Fibroblast of mammary gland (primary cell): ENCODE measurements around the gene ZBTB7C.

ENCODE experiments used
- DNase-seq: peaks from one replicate; pipeline ENCODE4 v3.0.0-alpha.2; 2010; ENCODE audit warnings: low read depth
- H3K4me3 ChIP-seq: 2 replicates; pipeline ENCODE4 v1.5.1; 2011; ENCODE audit warnings: low read depth, mild to moderate bottlenecking, low read length, moderate library complexity; ENCODE audit not compliant: control insufficient read depth
- CTCF ChIP-seq: conservative IDR thresholded peaks from 2 replicates; pipeline ENCODE4 v1.5.1; 2011; ENCODE audit warnings: low read depth, low read length, inconsistent platforms; ENCODE audit not compliant: control insufficient read depth, insufficient read depth

Gene ZBTB7C

DNA sequence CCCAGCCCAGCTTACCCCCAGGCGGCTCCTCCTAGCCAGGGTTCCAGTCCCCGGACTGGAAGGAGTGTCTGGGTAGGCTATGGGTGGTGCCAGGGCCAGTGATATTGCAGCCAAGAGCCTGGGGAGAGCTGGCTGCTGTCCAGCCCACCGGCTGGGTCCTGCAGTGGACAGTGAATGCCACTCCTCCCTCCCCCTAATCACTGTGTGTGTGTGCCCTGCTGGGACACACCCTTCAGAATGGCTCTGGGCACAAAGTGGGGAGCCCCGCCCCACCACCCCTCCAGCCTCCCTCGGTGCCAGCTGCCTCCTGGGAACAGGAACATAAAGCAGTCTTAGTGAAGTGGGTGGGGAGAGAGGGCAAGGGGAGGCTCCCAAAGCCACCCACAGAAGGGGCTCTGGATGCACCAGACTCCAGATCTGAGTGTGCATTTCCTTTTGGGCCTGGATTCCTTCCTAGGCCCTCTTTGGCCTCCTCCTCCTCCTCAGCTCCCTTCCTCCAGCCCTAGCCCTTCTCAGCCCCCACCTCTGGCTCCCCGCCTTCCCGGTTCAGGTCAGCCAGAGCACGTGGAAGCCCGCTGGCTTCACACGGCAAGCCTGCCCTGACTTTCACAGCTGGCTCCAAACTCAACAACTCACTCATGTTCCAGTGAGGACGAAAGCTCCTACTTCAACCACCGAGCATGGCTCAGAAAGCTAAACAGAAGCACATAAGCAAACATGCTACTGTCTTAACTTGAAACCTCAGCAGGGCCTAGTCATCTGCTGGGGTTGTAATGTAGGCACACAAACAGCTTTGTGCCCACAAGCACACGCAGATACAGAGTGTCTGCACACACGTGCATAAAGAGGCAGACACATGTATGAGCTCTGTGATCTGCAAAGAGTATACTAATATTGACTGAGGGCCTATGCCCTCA, 269.5 kb downstream of the ZBTB7C start:
- no peak for DNase-seq
- TF ChIP-seq CTCF = no peak
- no peak overlapping the region for H3K4me3 ChIP-seq

DNA sequence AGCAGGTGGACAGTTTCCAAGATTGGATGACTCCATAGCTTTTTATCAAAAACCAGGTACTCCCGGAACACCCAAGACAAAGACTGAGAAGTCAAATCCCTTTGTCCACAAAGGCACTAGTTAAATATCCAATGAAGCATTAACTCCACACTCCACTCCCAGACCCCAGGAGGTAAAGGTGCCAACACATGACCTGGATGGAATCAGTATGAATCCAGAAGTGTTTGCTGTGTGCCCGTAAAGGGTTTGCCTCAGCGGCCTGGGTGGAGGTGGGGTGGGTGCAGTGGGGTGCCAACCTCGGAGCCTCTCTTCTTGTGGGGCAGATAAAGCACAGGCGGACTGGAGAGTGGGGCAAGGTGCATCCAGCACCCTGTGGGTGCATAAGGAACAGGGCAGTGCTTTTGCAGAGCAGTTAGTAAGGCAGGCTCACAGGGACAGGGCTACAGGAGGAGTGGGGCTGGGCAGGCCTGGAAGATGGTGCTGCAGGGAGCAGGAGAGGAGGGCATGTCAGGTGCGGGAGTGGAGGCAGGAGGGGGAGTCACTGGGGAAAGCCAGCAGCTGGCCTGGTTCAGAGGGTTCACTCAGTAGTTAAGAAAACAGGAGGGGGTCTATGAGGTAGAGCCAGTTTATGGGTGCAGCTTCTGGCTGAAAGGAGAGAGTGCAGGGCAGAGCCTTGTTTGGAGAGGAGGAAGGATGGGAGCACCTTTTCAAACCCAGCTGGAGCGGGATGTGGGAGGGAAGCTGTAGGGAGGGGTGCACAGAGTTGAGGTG, 270.3 kb downstream of the ZBTB7C start:
- no peak for DNase-seq
- TF ChIP-seq CTCF = no peak
- no peak overlapping the region for H3K4me3 ChIP-seq

GRCh38 chr18:48138210-48138609, 271.0 kb downstream of the ZBTB7C start:
- H3K4me3 ChIP-seq = no peak overlapping the region
- DNase-seq = no peak
- TF ChIP-seq CTCF = no peak

DNA sequence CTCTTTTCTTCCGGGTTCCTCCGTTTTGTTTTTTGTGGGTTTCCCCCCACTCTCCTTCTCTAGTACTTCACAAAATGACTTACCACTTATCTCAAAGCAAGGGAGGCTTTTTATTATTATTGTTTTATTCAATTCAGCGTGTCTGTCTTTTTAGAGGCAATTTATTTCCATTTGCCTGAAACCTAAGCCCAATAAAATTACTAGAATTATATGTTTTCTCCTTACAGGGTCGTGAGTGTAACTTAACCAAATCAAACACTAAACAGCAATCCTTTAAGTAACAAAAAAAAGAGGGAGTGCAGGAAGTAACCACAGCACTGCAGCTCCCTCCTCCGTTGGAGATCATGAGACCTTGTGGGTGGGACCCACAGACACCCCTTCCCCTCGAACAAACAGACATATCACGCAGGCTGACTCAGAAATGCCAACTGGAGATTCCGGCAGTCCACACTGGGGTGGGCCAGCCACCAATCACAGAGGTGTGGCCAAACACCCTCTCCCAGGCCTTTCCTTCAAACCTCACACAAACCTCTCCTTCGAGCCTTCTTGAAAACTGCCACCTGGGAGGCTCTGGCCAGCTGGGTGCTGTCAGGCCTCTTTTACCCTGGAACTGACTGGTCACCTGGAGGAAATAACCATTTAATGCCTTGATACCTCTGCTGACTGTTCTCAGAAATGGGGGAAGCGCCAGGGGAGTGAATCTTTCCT, 271.7 kb downstream of the ZBTB7C start:
- TF ChIP-seq CTCF = no peak
- no peak overlapping the region for H3K4me3 ChIP-seq
- no peak for DNase-seq

- TF ChIP-seq CTCF = no peak
- no peak for DNase-seq
- no peak overlapping the region for H3K4me3 ChIP-seq
Observed at GRCh38 chr18:48136827-48137373, 272.3 kb downstream of the ZBTB7C start.
